ENCODE measurements around the gene LAMTOR4. TPM values are rescaled to one million over a fixed set of nuclear protein-coding genes. Genes with fewer than 3 reads are reported as not detected.
A peak's percentile ranks its signal among the peaks of the same experiment; 100 is the strongest.

The LAMTOR4 gene
- total and polyA plus RNA-seq, 2 of the 13 experiments (the other 11 are each of a cell fraction or from before 2014, with no cell fraction given), result 115 to 118 TPM

GRCh38 chr7:100109521-100110163 lies 39.1 kb upstream of the LAMTOR4 start (continued):
- TF ChIP-seq, protein P1, sequence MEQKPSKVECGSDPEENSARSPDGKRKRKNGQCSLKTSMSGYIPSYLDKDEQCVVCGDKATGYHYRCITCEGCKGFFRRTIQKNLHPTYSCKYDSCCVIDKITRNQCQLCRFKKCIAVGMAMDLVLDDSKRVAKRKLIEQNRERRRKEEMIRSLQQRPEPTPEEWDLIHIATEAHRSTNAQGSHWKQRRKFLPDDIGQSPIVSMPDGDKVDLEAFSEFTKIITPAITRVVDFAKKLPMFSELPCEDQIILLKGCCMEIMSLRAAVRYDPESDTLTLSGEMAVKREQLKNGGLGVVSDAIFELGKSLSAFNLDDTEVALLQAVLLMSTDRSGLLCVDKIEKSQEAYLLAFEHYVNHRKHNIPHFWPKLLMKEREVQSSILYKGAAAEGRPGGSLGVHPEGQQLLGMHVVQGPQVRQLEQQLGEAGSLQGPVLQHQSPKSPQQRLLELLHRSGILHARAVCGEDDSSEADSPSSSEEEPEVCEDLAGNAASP (CRISPR knock-in tag; IDR thresholded peaks at IDR 0.05; ENCODE audit: borderline replicate concordance), result no peak
- TF ChIP-seq CTCF (CRISPR knock-in tag; IDR thresholded peaks at IDR 0.05), result peak; percentile 38
- TF ChIP-seq PRDM4 (CRISPR knock-in tag; IDR thresholded peaks at IDR 0.05; ENCODE audit: borderline replicate concordance), result no peak
- peak; percentile 28; the same call in 1 of the 2 replicates for TF ChIP-seq STAG1 (CRISPR knock-in tag; IDR thresholded peaks at IDR 0.05)
- TF ChIP-seq, protein P2, sequence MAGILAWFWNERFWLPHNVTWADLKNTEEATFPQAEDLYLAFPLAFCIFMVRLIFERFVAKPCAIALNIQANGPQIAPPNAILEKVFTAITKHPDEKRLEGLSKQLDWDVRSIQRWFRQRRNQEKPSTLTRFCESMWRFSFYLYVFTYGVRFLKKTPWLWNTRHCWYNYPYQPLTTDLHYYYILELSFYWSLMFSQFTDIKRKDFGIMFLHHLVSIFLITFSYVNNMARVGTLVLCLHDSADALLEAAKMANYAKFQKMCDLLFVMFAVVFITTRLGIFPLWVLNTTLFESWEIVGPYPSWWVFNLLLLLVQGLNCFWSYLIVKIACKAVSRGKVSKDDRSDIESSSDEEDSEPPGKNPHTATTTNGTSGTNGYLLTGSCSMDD (CRISPR knock-in tag; IDR thresholded peaks at IDR 0.05), result no peak
- TF ChIP-seq SP5 (CRISPR knock-in tag; IDR thresholded peaks at IDR 0.05; ENCODE audit: borderline replicate concordance, low read depth), result no peak
- TF ChIP-seq, protein P3, sequence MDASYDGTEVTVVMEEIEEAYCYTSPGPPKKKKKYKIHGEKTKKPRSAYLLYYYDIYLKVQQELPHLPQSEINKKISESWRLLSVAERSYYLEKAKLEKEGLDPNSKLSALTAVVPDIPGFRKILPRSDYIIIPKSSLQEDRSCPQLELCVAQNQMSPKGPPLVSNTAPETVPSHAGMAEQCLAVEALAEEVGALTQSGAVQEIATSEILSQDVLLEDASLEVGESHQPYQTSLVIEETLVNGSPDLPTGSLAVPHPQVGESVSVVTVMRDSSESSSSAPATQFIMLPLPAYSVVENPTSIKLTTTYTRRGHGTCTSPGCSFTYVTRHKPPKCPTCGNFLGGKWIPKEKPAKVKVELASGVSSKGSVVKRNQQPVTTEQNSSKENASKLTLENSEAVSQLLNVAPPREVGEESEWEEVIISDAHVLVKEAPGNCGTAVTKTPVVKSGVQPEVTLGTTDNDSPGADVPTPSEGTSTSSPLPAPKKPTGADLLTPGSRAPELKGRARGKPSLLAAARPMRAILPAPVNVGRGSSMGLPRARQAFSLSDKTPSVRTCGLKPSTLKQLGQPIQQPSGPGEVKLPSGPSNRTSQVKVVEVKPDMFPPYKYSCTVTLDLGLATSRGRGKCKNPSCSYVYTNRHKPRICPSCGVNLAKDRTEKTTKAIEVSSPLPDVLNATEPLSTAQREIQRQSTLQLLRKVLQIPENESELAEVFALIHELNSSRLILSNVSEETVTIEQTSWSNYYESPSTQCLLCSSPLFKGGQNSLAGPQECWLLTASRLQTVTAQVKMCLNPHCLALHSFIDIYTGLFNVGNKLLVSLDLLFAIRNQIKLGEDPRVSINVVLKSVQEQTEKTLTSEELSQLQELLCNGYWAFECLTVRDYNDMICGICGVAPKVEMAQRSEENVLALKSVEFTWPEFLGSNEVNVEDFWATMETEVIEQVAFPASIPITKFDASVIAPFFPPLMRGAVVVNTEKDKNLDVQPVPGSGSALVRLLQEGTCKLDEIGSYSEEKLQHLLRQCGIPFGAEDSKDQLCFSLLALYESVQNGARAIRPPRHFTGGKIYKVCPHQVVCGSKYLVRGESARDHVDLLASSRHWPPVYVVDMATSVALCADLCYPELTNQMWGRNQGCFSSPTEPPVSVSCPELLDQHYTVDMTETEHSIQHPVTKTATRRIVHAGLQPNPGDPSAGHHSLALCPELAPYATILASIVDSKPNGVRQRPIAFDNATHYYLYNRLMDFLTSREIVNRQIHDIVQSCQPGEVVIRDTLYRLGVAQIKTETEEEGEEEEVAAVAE (CRISPR knock-in tag; IDR thresholded peaks at IDR 0.05; ENCODE audit: borderline replicate concordance), result no peak
- no peak for TF ChIP-seq MED13 (CRISPR knock-in tag; IDR thresholded peaks at IDR 0.05)
- no peak for TF ChIP-seq TFE3 (CRISPR knock-in tag; IDR thresholded peaks at IDR 0.05)
- TF ChIP-seq, protein P4, sequence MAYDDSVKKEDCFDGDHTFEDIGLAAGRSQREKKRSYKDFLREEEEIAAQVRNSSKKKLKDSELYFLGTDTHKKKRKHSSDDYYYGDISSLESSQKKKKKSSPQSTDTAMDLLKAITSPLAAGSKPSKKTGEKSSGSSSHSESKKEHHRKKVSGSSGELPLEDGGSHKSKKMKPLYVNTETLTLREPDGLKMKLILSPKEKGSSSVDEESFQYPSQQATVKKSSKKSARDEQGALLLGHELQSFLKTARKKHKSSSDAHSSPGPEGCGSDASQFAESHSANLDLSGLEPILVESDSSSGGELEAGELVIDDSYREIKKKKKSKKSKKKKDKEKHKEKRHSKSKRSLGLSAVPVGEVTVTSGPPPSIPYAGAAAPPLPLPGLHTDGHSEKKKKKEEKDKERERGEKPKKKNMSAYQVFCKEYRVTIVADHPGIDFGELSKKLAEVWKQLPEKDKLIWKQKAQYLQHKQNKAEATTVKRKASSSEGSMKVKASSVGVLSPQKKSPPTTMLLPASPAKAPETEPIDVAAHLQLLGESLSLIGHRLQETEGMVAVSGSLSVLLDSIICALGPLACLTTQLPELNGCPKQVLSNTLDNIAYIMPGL (CRISPR knock-in tag; IDR thresholded peaks at IDR 0.05; ENCODE audit: borderline replicate concordance in 1 of 2, low read depth in 1 of 2), result no peak
- TF ChIP-seq SYNCRIP (IDR thresholded peaks at IDR 0.05; ENCODE audit: insufficient read depth, low read depth, low read length), result no peak
